NCI-H1092 treated with DMSO at 0.1 percent for 48 hours (cell line): ENCODE data around the gene SERPINB1.
"Not testable (repeated sequence)": the region's sequence is repeated elsewhere in the genome, so short reads cannot be mapped to it uniquely, and the experiment has no call there.

ENCODE experiments used
- DNase-seq: peaks from one replicate; lab custom pipeline; 2025; lab: John Stamatoyannopoulos, UW

The SERPINB1 gene

DNA sequence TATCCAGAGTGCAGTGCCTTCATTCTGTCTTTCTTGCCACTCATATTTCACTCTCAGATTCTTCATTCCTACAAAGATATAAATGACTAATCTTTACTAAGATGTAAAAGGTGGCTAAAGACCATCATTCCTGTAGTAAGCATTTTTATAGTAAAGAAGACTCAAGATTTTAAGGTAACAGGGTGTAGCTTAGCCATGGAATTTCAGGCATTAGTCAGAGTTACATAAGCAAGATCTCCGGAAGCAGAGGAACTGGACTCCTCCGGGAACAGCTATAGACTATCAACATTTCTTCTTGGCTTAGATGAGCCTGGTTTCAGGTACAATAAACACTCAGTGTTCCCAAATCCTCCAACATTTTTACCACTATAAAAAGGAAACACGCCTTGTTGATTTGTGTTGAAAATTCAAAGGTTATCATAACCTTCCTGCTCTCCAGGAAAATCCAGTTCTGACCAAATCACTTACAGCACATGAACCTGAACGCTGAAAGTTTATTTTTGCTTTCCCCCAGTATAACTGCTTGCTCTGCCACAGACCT lies 23.7 kb downstream of the SERPINB1 start:
- DNase-seq: no peak

DNA sequence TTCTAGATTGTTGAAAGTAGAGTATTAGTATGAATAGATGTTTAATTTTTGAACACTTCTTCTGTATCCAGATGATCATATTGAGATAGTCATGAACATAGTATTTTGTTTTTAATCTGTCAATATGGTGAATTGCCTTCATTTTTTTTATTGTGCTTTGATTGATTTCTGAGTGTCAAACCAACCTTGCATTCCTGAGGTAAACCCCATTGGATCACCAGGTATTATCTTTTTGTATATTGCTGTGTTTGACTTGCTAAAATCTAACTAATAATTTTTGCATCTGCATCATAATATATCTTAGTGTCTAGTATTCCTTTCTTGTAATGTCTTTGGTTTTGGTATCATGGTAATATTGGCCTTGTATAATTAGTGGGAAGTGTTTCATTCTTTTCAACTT lies 25.5 kb downstream of the SERPINB1 start:
- DNase-seq: no peak

DNA sequence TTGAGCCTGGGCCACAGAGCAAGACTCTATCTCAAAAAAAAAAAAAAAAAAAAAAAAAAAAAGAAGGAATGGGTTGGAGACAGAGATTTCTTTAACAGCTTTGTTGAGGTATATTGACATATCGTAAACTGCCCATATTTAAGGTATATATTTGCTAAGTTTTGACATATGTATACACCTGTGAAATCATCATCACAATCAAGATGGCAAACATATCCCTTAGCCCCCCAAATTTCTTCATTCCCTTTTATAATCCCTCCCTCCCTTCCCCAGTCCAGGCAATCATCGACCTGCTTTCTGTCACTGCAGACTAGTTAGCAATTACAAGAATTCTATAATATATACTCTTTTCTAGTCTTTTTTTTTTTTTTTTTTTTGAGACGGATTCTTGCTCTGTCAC lies 29.0 kb downstream of the SERPINB1 start:
- no peak for DNase-seq

DNA sequence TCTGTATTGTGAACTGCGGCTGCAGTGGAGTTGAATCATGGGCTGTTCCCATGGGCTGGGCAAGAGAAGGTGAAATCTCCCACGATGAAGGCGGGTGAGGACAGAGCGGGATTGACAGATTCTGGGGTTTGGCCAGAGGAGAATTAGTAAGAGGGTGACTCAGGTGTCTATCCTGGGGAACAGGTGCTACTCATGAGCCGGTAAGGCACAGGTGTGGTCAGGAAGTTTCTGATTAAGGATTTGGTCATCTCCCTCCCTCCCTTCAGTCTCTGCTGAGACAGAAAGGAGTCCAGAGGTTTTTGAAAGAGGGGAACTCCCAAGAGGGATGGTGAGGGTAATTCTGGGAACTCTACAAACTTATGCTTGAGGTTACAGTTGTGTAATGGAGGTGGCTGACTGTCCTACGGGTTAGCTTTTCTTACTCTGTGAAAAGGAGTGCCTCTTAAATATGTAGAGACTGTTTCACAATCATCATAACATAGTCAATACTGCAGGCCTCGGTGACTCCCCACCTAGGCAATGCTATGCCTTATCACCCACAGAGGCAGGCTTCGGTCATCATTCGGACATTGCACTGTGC lies 31.5 kb downstream of the SERPINB1 start:
- no peak for DNase-seq

DNA sequence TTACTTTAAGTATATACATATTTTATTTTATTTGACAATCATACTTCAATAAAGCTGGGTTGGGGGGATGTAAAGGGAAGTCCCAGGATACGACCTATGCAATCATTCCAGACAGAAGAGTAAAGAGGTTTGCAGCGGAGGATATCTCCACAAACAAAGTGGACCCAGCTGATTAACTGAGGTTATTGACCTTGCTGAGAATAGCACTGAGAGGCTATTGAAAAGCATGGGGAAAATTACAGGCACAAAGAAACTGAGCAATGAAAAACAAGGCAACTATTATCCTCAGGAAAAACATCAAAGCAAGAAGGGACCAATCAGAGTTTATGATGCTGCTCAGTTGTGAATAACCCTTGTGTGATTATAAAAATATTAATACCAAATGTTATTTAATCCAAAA lies 32.6 kb downstream of the SERPINB1 start:
- no peak for DNase-seq

DNA sequence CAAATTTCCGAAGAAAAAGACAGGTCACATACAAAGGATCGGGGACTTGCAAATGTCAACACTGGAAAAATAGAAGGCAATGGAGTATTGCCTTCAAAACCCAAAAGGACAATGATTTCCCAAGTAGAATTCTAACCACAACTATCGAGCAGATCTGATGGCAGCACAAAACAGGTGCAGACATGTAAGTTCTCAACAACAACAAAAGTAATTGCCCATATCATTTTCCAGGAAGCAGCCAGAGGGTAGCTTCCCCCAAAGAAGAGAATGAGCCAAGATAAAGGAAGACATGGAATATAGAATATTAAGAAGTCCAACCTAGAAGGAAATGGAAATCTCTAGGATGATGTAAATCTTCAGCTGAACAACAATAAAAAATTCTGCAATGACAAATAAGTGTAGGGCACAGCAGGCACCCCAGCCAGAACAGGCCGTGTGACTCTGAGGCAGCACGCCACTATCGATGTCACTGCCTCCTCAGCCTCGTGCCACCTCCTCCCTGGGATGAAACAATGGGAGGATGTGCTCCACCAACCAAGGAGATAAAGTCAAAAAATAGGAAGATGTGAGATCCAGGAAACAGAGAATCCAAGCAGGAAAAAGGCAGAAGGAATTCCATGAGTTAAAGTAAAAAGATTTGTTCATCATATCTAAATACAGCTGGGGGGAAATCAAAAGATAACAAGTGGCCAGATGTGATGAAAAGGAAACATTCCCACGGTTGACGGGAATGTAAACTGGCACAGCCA lies 34.1 kb downstream of the SERPINB1 start:
- DNase-seq: no peak

DNA sequence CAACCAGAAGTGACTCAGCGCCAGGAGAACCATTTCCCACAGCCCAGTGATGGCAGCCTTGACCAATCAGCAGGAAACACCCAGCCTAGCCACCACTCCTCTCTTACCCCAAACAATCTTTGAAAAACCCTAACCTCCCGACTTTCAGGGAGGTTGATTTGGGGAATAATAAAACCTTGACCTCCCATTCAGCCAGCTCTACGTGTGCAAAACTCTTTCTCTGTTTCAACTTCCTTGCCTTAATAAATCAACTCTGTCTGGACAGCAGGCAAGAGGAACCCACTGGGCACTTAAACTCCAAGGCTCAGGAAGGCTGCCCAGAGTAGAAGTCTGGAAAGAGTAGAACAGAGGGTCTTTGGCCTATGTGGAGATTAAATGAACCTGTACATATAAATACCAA lies 35.0 kb downstream of the SERPINB1 start:
- DNase-seq: no peak

DNA sequence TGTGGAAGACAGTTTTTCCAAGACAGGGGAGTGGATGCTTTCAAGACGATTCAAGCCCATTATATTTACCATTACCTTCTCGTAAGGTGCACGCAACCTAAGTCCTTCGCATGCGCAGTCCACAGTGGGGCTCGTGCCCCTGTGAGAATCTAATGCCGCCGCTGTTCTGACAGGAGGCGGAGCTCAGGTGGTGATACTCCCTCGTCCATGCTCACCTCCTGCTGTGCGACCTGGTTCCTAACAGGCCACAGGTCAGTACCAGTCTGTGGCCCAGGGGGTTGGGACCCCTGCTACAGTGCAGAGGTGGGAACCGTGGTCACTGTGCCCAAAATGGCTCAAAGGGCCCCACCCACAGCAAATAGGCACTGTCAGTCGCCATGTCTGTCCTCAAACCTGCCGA lies 36.6 kb downstream of the SERPINB1 start:
- DNase-seq: no peak

DNA sequence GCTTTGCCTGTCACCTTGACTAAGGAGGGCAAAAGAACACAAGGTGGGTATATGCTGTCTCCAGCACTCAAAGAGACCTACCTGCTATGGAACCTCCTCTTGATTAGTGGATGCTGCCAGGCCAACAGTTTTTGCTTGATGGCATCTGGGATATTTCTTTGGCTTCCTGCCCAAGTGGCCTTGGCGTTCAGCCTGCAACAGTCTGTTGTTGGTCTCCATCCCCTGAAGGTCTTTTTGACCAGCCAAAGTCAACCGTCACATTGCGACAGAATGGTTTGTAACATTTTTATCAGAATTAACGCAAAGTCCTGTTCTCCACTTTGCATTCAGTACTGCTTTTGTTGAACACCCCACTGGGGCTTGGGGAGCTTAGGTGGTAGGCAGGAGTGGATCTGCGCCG lies 37.1 kb downstream of the SERPINB1 start:
- no peak for DNase-seq

DNA sequence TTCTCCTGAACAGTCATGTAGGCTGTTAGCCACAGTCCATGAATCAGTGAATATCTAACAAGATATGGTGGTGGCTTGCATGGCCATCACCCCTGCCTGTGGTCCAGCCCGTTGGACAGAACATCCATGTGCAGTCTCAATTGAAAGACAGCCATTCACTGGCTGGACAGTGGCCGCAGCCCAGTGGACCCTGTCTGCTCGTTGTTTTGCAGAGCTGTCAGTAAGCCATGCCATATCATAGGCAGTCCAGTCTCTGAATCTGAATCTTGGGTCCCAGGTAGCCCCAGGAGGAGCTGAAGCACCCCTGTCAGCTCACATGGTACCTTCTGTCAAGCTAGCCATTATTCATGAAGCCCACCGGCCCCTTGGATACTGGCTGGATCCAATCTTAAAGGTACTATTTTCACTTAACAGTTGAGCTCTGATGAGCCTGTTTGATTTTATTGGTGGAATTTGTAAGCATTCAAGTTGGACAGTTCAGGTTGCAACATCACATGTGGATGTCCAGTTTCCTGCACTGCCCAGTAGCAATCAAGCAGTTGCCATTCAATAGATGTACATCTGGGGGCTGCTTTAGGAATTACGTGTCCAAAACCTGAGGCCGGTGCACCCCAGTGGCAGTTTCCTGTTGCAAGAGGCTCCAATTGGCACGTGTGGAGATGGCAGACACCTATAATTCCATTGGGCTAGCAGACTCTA lies 37.8 kb downstream of the SERPINB1 start:
- DNase-seq: no peak

DNA sequence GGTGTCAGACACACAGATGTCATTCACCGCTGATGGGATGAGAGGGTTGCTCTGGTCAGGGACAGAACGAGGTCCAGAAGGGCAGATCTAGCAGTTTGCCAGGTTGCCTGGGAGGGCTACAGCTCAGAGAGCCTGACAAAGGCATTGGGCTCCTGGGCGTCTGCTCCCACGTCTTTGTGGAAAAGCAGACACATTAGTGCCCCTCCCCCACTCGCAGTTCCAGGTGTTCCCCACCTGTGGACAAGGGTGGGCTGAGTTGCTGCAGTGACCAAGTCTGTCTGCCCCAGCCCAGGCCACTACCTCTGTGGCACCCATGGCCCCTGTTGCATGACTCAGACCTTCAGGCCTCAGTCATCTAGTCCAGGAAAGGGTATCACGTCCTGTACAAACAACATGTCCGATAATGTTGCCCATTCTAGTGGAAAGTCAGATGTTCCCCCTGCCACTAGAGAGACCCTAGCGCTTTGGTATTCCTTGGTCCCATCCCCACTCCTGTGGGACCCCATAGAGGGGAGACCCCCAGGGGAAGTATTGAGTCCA lies 39.1 kb downstream of the SERPINB1 start:
- no peak for DNase-seq

DNA sequence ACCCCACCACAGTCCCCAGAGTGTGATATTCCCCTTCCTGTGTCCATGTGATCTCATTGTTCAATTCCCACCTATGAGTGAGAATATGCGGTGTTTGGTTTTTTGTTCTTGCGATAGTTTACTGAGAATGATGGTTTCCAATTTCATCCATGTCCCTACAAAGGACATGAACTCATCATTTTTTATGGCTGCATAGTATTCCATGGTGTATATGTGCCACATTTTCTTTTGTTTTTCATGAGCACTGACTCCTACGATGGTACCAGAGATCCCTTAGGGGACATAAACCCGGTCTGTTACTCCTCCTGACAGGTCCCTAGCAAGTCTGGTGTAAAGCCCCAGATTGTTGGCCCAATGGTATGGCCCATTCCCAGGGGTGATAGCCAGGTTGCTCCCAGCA lies 40.0 kb downstream of the SERPINB1 start:
- not testable (repeated sequence) for DNase-seq

DNA sequence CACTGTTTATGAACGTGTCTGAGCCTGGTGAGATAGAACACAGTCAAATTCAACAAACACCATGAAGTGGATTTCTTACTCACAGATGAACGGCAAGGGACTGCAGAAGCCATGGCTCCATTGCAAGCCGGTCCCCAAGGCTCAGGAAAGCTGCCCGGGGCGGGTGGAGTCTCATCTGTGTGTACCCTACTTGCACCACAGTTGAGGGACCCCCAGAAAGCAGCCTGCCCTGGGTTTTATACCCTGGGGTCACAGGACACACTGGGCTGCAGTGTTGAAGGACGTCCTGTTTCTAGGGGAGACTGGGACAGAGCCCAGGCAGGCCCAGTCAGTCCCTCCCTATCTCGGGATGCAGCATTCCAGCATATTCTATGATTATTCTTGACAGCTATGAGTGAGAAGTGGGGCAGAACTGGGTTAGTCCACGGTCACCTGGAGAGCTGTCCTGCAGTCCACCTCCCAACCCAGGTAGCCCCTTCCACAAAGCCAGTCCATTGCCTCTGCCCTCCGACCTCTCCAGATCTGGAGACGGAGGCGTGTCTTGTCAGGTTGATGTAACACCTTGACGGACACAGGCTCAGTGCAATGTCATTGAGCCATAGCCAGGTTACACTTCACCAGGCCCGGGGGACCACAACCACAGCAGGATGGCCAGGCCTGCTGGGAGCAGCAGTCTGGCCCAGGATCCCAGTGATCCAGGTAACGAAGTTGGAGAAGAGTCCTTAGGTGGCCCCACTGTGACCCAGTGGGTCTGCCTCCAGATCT lies 40.9 kb downstream of the SERPINB1 start:
- DNase-seq: no peak

DNA sequence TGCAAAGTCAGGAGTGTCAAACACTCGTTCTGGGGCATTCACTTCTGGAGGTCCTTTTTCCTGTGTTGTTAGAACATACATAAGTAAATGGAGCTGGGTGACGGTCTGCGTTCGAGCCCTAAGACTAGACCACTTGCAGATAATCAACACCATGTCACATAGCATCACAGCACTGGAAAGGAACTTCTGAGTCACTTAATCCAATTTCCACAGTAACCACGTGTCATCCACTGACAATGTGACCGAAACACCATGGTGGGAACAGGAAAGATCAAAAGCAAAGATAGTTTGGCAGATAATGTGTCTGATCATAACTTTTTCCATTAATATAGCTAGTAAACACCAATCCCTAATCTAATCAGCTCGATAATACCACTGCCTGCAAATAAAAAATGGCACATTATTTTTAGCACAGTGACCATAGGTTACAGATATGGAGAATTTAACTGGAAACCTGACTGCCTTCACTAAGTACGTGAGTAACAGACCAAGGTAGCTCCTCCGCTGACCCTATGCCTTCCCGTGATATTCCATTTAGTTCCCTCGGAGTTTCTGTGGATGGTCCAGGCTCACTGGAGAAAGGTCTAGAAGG lies 41.6 kb downstream of the SERPINB1 start:
- DNase-seq: no peak

DNA sequence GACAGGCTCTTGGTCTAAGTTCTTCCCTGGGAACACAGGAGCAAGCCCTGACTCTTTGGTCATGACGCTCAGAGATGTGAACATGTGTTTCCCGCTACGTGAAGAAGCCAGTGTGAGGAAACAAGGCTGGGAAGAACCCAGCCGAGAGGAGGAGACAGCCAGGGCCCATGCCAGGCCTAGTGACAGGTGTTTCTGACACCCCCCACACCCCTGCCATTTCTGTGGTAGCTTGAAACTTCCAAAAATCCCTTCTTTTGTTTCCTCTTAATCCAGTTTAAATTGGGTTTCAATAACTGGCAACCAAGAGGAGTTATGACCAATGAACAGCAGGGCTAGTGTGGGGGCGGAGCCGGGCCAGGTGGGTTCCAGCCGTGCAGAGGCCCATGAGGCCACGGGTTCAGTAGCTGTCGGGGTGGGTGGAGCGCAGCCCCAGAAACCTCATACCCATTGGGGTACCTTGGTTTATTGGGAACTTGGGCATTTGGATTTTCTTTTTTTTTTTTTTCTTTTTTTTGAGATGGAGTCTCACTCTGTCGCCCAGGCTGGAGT lies 43.0 kb downstream of the SERPINB1 start:
- no peak for DNase-seq

DNA sequence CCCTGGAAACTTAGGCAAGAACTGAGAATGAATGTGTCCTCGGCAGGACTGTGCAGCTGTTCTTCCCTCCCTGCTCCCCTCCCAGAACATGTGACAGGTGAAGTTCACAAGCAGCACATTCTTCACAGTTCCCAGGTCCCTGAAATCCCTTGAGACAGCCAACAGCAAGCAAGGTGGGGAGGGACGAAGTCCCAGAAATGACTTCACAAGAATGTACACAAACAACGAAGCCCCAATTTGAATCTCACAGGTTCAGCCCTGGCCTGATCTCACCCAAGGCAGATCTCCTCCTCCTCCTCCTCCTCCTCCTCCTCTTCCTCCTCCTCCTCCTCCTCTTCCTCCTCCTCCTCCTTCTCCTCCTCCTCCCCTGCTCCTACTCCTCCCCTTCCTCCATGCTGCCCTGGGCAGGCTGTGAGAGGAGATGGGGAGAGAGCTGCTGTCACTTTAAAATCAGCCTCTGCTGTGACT lies 44.1 kb downstream of the SERPINB1 start:
- no peak for DNase-seq

DNA sequence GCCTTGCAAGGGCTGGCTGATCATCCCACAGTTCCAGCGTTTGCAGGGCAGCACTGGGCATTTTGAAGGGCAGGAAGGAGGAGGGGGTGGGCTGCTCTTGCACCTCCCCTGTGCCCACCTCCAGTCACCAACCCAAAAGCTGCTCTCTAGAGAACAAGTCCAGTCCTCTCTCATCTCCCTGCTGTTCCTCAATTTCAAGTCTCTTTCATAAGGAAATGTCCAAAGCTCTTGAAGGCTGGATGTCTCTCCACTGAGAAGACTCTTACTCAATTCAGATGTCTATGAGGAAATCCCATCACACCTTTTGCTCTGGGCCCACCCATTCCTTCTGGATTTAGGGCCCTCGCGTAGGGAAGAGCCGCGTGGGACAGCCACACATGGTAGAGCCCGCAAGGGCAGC lies 44.8 kb downstream of the SERPINB1 start:
- no peak for DNase-seq

DNA sequence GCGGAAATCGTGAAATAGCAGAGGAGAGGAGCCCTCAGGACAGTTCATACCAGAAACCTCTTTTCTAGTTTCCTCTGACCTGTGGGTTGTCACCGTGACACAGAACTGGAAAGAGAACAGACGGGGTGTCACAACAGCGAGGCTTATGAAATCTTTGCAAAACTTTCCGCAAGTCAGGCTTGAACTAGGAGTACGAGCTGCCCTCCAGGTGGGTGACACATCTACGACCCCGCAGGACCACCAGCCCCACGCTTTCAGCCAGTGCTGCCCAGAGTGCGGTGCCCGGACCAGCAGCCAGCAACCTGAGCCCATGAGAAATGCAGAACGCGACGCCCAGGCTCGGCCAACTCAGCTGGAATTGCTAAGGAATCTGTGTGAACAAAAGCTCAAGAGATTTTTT lies 45.7 kb downstream of the SERPINB1 start:
- no peak for DNase-seq

DNA sequence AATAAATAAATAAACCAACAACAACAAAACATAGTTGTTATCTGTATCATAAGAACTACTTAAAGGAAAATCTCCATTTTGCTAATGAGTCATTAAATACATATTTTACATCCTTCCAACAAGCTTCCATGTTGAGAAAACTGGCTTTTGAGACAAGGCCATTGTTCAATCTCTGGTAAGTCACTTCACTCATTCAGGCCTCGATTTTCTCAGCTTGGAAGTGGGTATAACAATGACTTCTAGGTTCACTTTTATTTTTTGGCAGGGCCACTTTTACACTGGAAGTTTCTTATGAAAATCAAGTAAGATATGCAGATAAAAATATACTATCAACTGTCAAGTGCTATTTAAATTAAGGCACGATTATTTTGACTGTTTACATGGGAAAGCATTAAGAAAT lies 46.5 kb downstream of the SERPINB1 start:
- DNase-seq: no peak

DNA sequence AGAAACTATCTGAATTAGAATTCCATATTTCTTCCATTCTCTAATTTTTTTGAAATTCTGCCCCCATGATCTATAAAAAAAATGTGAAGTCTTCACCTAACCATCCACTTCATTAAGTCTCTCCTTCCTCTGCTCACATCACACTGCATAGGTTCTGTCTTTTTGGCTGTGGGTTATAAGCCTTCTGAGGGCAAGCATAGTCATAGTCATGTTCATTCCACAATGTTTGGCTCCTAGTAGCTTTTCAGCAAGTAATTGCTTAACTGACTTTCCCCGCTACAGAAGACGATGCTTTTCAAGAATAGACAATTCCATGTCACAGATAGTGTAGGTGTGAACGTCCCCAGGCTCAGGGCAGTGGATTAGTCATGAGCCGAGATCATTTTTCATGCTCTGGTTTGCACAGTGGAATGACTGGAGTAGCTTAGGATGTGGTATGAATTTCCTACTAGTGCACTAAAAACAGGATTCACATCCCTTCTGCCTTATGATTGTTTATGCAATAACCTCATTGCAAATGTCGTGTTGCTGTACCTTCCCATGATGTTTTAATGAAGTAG lies 47.4 kb downstream of the SERPINB1 start:
- DNase-seq: no peak
